ENCODE results near the gene PRRT1B.

PRRT1B gene

GRCh38 chr9:131591845-131592208, 46.5 kb downstream of the PRRT1B start:
- Histone ChIP-seq H3K27me3 (ENCODE audit: insufficient read depth, low read length) (no peaks in the 10 kb centered on the region), H3K9ac (ENCODE audit: low read depth, low read length) (no peak overlapping the region), H3K36me3 (ENCODE audit: insufficient read depth, low read length) (peaks cover 57% of the 10 kb centered on the region), H3K4me3 (ENCODE audit: low read length) (no peak overlapping the region), H3K4me1 (ENCODE audit: insufficient read depth, low read length) (no peaks in the 10 kb centered on the region), H3K27ac (ENCODE audit: low read depth, low read length) (no peak overlapping the region), H3K9me3 (ENCODE audit: insufficient read depth, low read depth, low read length) (no peaks in the 10 kb centered on the region)
- 90% methylated on average over 6 of the region's 6 CpGs for WGBS

- H3K36me3 ChIP-seq (ENCODE audit: insufficient read depth, low read length), result peaks cover 63% of the 10 kb centered on the region
- no peaks in the 10 kb centered on the region for H3K9me3 ChIP-seq (ENCODE audit: insufficient read depth, low read depth, low read length)
- no peak overlapping the region for H3K9ac ChIP-seq (ENCODE audit: low read depth, low read length)
- H3K4me1 ChIP-seq (ENCODE audit: insufficient read depth, low read length), result no peaks in the 10 kb centered on the region
- no peak overlapping the region for H3K4me3 ChIP-seq (ENCODE audit: low read length)
- H3K27me3 ChIP-seq (ENCODE audit: insufficient read depth, low read length), result no peaks in the 10 kb centered on the region
- WGBS, result 93% methylated on average over 15 of the region's 15 CpGs
- no peak overlapping the region for H3K27ac ChIP-seq (ENCODE audit: low read depth, low read length)
Measured at GRCh38 chr9:131593091-131593820, 47.9 kb downstream of the PRRT1B start.

- Histone ChIP-seq H3K9me3 (ENCODE audit: insufficient read depth, low read depth, low read length) (no peaks in the 10 kb centered on the region), H3K4me3 (ENCODE audit: low read length) (no peak overlapping the region), H3K9ac (ENCODE audit: low read depth, low read length) (no peak overlapping the region), H3K27me3 (ENCODE audit: insufficient read depth, low read length) (no peaks in the 10 kb centered on the region), H3K36me3 (ENCODE audit: insufficient read depth, low read length) (peaks cover 60% of the 10 kb centered on the region), H3K4me1 (ENCODE audit: insufficient read depth, low read length) (no peaks in the 10 kb centered on the region), H3K27ac (ENCODE audit: low read depth, low read length) (no peak overlapping the region)
- 94% methylated on average over 21 of the region's 21 CpGs for WGBS
Measured at GRCh38 chr9:131593936-131594665, 48.8 kb downstream of the PRRT1B start.

DNA sequence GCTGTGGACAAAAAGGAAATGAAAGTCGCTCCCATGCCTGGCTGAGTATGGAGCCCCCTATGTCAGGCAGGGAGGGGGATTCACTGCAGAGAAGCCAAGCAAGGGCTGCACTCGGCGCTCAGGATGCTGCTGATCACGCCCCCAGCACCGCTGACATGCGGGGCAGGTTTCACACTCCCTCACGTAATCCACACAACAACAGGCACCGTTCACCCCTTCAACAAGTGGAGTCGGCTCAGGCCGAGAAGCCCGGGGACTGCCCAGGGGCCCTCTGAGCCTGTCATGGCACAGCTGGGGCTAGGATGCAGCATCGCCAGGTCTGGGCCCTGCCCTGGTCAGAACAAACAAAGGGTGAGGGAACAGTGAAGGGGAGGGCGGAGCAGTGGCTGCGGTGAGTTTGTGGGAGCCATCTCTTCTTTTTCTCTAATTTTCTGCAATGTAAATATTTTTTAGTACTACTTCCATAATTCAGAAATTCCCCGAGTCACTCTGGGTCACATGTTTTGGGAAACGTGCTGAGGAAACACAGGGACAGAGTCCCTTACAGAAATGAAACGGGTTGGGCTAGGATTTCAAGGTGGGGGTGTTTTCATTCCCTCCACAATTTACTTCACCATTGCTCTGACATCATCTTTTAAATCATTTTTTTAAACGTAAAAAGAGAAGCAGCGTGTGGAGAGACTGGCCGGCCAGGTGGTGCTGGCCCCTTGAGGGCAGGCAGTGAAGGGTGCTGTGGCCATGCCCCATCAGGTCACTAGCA, 49.8 kb downstream of the PRRT1B start:
- H3K9ac ChIP-seq (ENCODE audit: low read depth, low read length), result no peak overlapping the region
- WGBS, result 91% methylated on average over 19 of the region's 20 CpGs
- H3K36me3 ChIP-seq (ENCODE audit: insufficient read depth, low read length), result peaks cover 55% of the 10 kb centered on the region
- no peaks in the 10 kb centered on the region for H3K27me3 ChIP-seq (ENCODE audit: insufficient read depth, low read length)
- no peaks in the 10 kb centered on the region for H3K4me1 ChIP-seq (ENCODE audit: insufficient read depth, low read length)
- no peaks in the 10 kb centered on the region for H3K9me3 ChIP-seq (ENCODE audit: insufficient read depth, low read depth, low read length)
- no peak overlapping the region for H3K4me3 ChIP-seq (ENCODE audit: low read length)
- H3K27ac ChIP-seq (ENCODE audit: low read depth, low read length), result no peak overlapping the region

DNA sequence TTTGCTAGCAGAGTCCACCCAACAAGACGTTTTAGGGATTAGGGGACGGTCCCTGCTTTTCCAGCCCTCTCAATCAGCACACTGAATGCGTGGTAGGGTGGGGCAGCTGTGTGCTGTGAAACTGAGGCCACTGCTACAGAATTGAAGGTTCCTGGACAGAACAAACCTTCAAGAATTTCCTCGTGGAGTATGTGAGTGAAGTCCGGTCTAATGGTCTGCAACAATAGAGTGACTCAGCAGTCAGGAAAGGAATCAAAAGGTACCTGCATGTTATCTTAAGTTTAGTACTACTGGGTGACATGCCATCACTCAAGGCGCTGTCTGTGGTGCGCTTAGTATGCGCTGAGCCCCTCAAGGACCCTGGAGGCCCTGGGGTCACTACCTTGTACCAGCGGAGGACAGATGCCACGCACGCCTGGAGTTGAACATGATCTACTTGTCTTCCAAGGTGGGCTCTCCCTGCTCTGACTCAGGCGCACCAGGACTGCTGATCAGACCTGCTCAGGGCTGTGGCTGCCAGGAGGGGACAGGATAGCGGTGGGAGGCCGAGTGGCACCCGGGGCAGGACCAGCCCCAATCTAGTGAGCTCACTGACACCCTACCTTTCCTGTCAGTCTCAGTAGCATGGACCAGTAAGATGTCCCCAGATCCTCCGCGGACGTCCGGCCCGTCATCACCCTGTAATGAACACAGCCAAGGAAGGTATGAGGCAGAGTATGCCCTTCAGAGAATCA, 50.5 kb downstream of the PRRT1B start:
- Histone ChIP-seq H3K9me3 (ENCODE audit: insufficient read depth, low read depth, low read length) (no peaks in the 10 kb centered on the region), H3K27ac (ENCODE audit: low read depth, low read length) (no peak overlapping the region), H3K27me3 (ENCODE audit: insufficient read depth, low read length) (no peaks in the 10 kb centered on the region), H3K36me3 (ENCODE audit: insufficient read depth, low read length) (peaks cover 54% of the 10 kb centered on the region), H3K9ac (ENCODE audit: low read depth, low read length) (no peak overlapping the region), H3K4me1 (ENCODE audit: insufficient read depth, low read length) (no peaks in the 10 kb centered on the region), H3K4me3 (ENCODE audit: low read length) (no peak overlapping the region)
- WGBS, result 93% methylated on average over 20 of the region's 20 CpGs

GRCh38 chr9:131596430-131596743, 51.1 kb downstream of the PRRT1B start:
- H3K27me3 ChIP-seq (ENCODE audit: insufficient read depth, low read length), result no peaks in the 10 kb centered on the region
- H3K4me3 ChIP-seq (ENCODE audit: low read length), result no peak overlapping the region
- 94% methylated on average over 4 of the region's 4 CpGs for WGBS
- H3K27ac ChIP-seq (ENCODE audit: low read depth, low read length), result no peak overlapping the region
- H3K9me3 ChIP-seq (ENCODE audit: insufficient read depth, low read depth, low read length), result no peaks in the 10 kb centered on the region
- no peaks in the 10 kb centered on the region for H3K4me1 ChIP-seq (ENCODE audit: insufficient read depth, low read length)
- no peak overlapping the region for H3K9ac ChIP-seq (ENCODE audit: low read depth, low read length)
- peaks cover 58% of the 10 kb centered on the region for H3K36me3 ChIP-seq (ENCODE audit: insufficient read depth, low read length)

DNA sequence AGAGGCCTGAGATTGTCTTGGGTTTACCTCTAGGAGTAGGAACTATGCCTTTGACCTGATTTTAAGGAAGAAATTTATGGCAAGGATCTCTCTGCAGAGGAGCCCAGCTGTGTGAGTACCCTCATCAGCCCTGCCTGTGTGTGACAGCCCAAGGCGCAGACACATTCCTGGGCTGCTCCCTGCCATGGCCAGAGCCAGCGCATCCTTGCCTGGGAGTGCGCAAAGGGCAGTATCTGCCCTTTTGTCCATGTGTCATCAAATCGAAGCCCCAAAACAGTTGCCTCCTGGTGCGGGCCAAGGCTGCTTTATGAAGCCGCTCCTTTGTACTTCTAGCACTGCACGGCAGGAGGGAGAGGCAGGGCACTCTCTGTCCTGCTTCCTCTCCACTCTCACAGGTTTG, 51.9 kb downstream of the PRRT1B start:
- WGBS, result 93% methylated on average over 7 of the region's 7 CpGs
- Histone ChIP-seq H3K36me3 (ENCODE audit: insufficient read depth, low read length) (peaks cover 61% of the 10 kb centered on the region), H3K27me3 (ENCODE audit: insufficient read depth, low read length) (no peaks in the 10 kb centered on the region), H3K9me3 (ENCODE audit: insufficient read depth, low read depth, low read length) (no peaks in the 10 kb centered on the region), H3K27ac (ENCODE audit: low read depth, low read length) (no peak overlapping the region), H3K9ac (ENCODE audit: low read depth, low read length) (no peak overlapping the region), H3K4me1 (ENCODE audit: insufficient read depth, low read length) (no peaks in the 10 kb centered on the region), H3K4me3 (ENCODE audit: low read length) (no peak overlapping the region)

GRCh38 chr9:131598121-131598520, 52.8 kb downstream of the PRRT1B start:
- WGBS, result 94% methylated on average over 17 of the region's 17 CpGs
- Histone ChIP-seq H3K4me3 (ENCODE audit: low read length) (no peak overlapping the region), H3K27me3 (ENCODE audit: insufficient read depth, low read length) (no peaks in the 10 kb centered on the region), H3K9ac (ENCODE audit: low read depth, low read length) (no peak overlapping the region), H3K27ac (ENCODE audit: low read depth, low read length) (no peak overlapping the region), H3K36me3 (ENCODE audit: insufficient read depth, low read length) (peaks cover 63% of the 10 kb centered on the region), H3K9me3 (ENCODE audit: insufficient read depth, low read depth, low read length) (no peaks in the 10 kb centered on the region), H3K4me1 (ENCODE audit: insufficient read depth, low read length) (no peaks in the 10 kb centered on the region)

GRCh38 chr9:131601683-131602181, 56.4 kb downstream of the PRRT1B start:
- no peaks in the 10 kb centered on the region for H3K27me3 ChIP-seq (ENCODE audit: insufficient read depth, low read length)
- 90% methylated on average over 14 of the region's 14 CpGs for WGBS
- H3K4me3 ChIP-seq (ENCODE audit: low read length), result no peak overlapping the region
- no peak overlapping the region for H3K9ac ChIP-seq (ENCODE audit: low read depth, low read length)
- H3K4me1 ChIP-seq (ENCODE audit: insufficient read depth, low read length), result no peaks in the 10 kb centered on the region
- no peak overlapping the region for H3K27ac ChIP-seq (ENCODE audit: low read depth, low read length)
- no peaks in the 10 kb centered on the region for H3K9me3 ChIP-seq (ENCODE audit: insufficient read depth, low read depth, low read length)
- peaks cover 38% of the 10 kb centered on the region for H3K36me3 ChIP-seq (ENCODE audit: insufficient read depth, low read length)

DNA sequence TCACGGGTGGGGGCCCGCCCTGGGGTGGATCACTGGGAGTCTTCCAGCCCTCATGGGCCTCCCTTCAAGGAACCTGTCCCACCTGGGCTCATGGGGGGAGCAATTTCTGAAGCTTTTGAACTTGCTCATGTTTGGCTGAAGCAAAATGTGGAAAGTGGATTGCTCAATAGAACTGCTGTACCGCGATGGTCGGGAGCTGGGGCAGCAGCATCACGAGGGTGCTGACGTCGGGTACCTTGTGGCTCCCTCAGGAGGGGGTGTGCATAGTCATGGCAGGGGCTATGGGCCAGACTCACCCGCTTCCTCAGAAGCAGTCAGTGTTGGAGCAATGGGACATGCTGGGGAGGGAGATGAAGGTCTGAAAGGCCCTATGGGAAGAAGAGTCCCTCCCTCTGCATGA, 57.9 kb downstream of the PRRT1B start:
- Histone ChIP-seq H3K9ac (ENCODE audit: low read depth, low read length) (no peak overlapping the region), H3K36me3 (ENCODE audit: insufficient read depth, low read length) (peaks cover 25% of the 10 kb centered on the region), H3K4me3 (ENCODE audit: low read length) (no peak overlapping the region), H3K27me3 (ENCODE audit: insufficient read depth, low read length) (no peaks in the 10 kb centered on the region), H3K27ac (ENCODE audit: low read depth, low read length) (no peak overlapping the region), H3K9me3 (ENCODE audit: insufficient read depth, low read depth, low read length) (no peaks in the 10 kb centered on the region), H3K4me1 (ENCODE audit: insufficient read depth, low read length) (peaks cover 10% of the 10 kb centered on the region)
- 96% methylated on average over 9 of the region's 9 CpGs for WGBS
